HG02981 (cell line): ENCODE measurements around the gene ZNF318.

Experiments used
- ATAC-seq: cut with Tn5 transposase; IDR thresholded peaks from one replicate; pipeline ENCODE4 v1.9.1; 2021; ENCODE audit warnings: mild to moderate bottlenecking, moderate library complexity; ENCODE audit not compliant: unreplicated experiment

The ZNF318 gene

GRCh38 chr6:43286980-43287716 is 82.3 kb downstream of the ZNF318 start:
- ATAC-seq, result no peak

- no peak for ATAC-seq
Observed at GRCh38 chr6:43286456-43286979, 82.9 kb downstream of the ZNF318 start.
